ENCODE measurements around the gene RAPH1.

GRCh38 chr2:203492965-203493364 lies 42.1 kb downstream of the RAPH1 start:
- TF ChIP-seq EZH2phosphoT487 (IDR thresholded peaks at IDR 0.05; ENCODE audit: insufficient read depth, low read depth) (no peak), EZH2 (IDR thresholded peaks at IDR 0.05; ENCODE audit: insufficient read depth, poor library complexity, severe bottlenecking) (no peak)

Measured in GM23248 (cell line).